Transverse colon (tissue), 4 donors: ENCODE measurements around the gene ALDH16A1. TPM values are rescaled to one million over a fixed set of nuclear protein-coding genes. Genes with fewer than 3 reads are reported as not detected.

Experiments used
- DNase-seq: peaks from one replicate; pipeline ENCODE4 v3.0.0-alpha.2; 2019
- H3K27ac ChIP-seq, 4 donors: fragments of 200-600 bp; sonication (generic); 2 replicates each; pipeline ENCODE4 v1.5.1; 2016 to 2018; ENCODE audit warnings: inconsistent platforms in 4 of 4
- H3K27me3 ChIP-seq: fragments of 200-600 bp; sonication (generic); 2 replicates; pipeline ENCODE4 v1.5.1; 2017; ENCODE audit warnings: inconsistent platforms
- H3K36me3 ChIP-seq, 4 donors: fragments of 200-600 bp; sonication (generic); 2 replicates each; pipeline ENCODE4 v1.5.1; 2017 to 2019; ENCODE audit warnings: inconsistent platforms in 4 of 4
- H3K4me1 ChIP-seq, 4 donors: fragments of 200-600 bp; sonication (generic); 2 replicates each; pipeline ENCODE4 v1.5.1; 2017 to 2020; ENCODE audit warnings: inconsistent platforms in 4 of 4
- H3K4me3 ChIP-seq, 4 donors: fragments of 200-600 bp; sonication (generic); 1 replicate in 1 of 4; 2 replicates in 3 of 4; pipeline versions ENCODE4 v1.5.1 to v1.6.1; 2017 to 2019; ENCODE audit warnings: inconsistent platforms in 4 of 4
- H3K9me3 ChIP-seq, 2 donors: fragments of 200-600 bp; sonication (generic); 2 replicates each; pipeline ENCODE4 v1.5.1; 2017 to 2019; ENCODE audit warnings: inconsistent platforms in 2 of 2
- CTCF ChIP-seq, 5 experiments: fragments of 200-600 bp in 3 of 5; fragments of 450-650 bp in 2 of 5; sonication (generic) in 3 of 5; IDR thresholded peaks; 1 replicate in 2 of 5; 2 replicates in 3 of 5; pipeline ENCODE4 v1.5.1; 2016 to 2017; ENCODE audit warnings: antibody characterized with exemption in 5 of 5, inconsistent platforms in 3 of 5, mild to moderate bottlenecking in 2 of 5, moderate library complexity in 1 of 5
- EP300 ChIP-seq: sonication (generic); formaldehyde crosslinking; IDR thresholded peaks from one replicate; pipeline ENCODE4 v1.6.1; 2017; ENCODE audit warnings: antibody characterized with exemption, low read depth
- POLR2A ChIP-seq: fragments of 450-650 bp; IDR thresholded peaks from one replicate; pipeline ENCODE4 v1.6.1; 2016; ENCODE audit warnings: antibody characterized with exemption, mild to moderate bottlenecking, moderate library complexity
- POLR2AphosphoS5 ChIP-seq, 3 donors: sonication (generic); formaldehyde crosslinking; IDR thresholded peaks; one replicate each; pipeline ENCODE4 v1.6.1; 2016; ENCODE audit warnings: antibody characterized with exemption in 3 of 3
- WGBS, 2 donors: methylation state at CpG; one replicate each; pipeline ENCODE4 v1.1.5; 2018; ENCODE audit warnings: low coverage in 1 of 2; 5-methylcytosine and 5-hydroxymethylcytosine counted together
- in situ Hi-C, 4 donors: fragments of 200-750 bp; cut with MboI; loops; one replicate each; pipeline versions ENCODE4 v1.15.0 to v1.15.1; 2017; ENCODE audit warnings: low sequenced_read_pairs in 3 of 4, low pct_ligation_motif_present in 1 of 4, low pct_unique_long_range_greater_than_20kb in 1 of 4
- intact Hi-C: fragments of 100-400 bp; cut with DNase I; formaldehyde crosslinking; loops from one replicate; pipeline ENCODE4 v1.15.1; 2023; ENCODE audit warnings: low total_unique reads
- total RNA-seq, 4 donors: library from RNA; depleted of rRNA; stranded (reverse); fragments of >200 nt; gene quantifications; one replicate each; pipeline ENCODE4 v1.1.0, GENCODE V29; 2016

Gene ALDH16A1
- total RNA-seq, 4 donors from 2014 or later, result 24.3 to 465 (median 43.1) TPM

- Histone ChIP-seq H3K36me3 (no peaks in the 10 kb centered on the region), H3K27me3 (peaks cover 100% of the 10 kb centered on the region), H3K4me1 (peaks cover 9 to 38% (median 29%) of the 10 kb centered on the region in 4 donors), H3K9me3 (no peaks in the 10 kb centered on the region), H3K4me3 (no peak within 1 kb of the TSS), H3K27ac (no peak within 1 kb of the TSS)
- TF ChIP-seq POLR2AphosphoS5 (IDR thresholded peaks at IDR 0.05) (no peak), EP300 (no peak), CTCF (IDR thresholded peaks at IDR 0.05) (no peak)
- DNase-seq, result no peak
- in situ Hi-C loops (no loop called here), intact Hi-C loops (no loop called here)
- WGBS, 2 donors, result 43 to 51% methylated on average over 7 of the region's 7 CpGs
Measured at GRCh38 chr19:49425178-49425577, 27.8 kb upstream of the ALDH16A1 start, which contains the start of gene GFY. GFY (plus strand) TSS chr19:49425388; CDS start chr19:49426431, 1,043 bp downstream.

GRCh38 chr19:49425922-49426592 is 27.0 kb upstream of the ALDH16A1 start:
- peaks cover 9 to 36% (median 27%) of the 10 kb centered on the region in 4 donors for H3K4me1 ChIP-seq
- peaks cover 100% of the 10 kb centered on the region for H3K27me3 ChIP-seq
- no peaks in the 10 kb centered on the region for H3K36me3 ChIP-seq
- H3K9me3 ChIP-seq, result no peaks in the 10 kb centered on the region
- intact Hi-C loops, result no loop called here
- in situ Hi-C loops, result no loop called here
- TF ChIP-seq EP300 (no peak), POLR2AphosphoS5 (IDR thresholded peaks at IDR 0.05) (no peak), POLR2A (no peak), CTCF (IDR thresholded peaks at IDR 0.05) (no peak)
- 6% methylated on average over 30 of the region's 30 CpGs; no CpG with 5 or more reads in 1 of the 2 donors for WGBS, 2 donors
- DNase-seq, result no peak
- no peak overlapping the region for H3K4me3 ChIP-seq
- no peak overlapping the region for H3K27ac ChIP-seq

- no peaks in the 10 kb centered on the region for H3K36me3 ChIP-seq
- H3K4me3 ChIP-seq, result no peak overlapping the region
- peaks cover 6 to 27% (median 22%) of the 10 kb centered on the region in 4 donors for H3K4me1 ChIP-seq
- in situ Hi-C loops, result no loop called here
- WGBS, 2 donors, result 54% methylated on average over 12 of the region's 12 CpGs; no CpG with 5 or more reads in 1 of the 2 donors
- H3K9me3 ChIP-seq, result no peaks in the 10 kb centered on the region
- no peak for DNase-seq
- H3K27me3 ChIP-seq, result peaks cover 100% of the 10 kb centered on the region
- TF ChIP-seq CTCF (IDR thresholded peaks at IDR 0.05), result no peak
- no peak for TF ChIP-seq EP300
- TF ChIP-seq POLR2A, result no peak
- TF ChIP-seq POLR2AphosphoS5 (IDR thresholded peaks at IDR 0.05), result no peak
- intact Hi-C loops, result no loop called here
- H3K27ac ChIP-seq, result no peak overlapping the region
Measured at GRCh38 chr19:49427339-49427738, 25.7 kb upstream of the ALDH16A1 start.

- in situ Hi-C loops, result no loop called here
- peaks cover 6 to 20% (median 16%) of the 10 kb centered on the region in 4 donors for H3K4me1 ChIP-seq
- H3K27ac ChIP-seq, result no peak overlapping the region
- TF ChIP-seq CTCF (IDR thresholded peaks at IDR 0.05) (no peak), POLR2AphosphoS5 (IDR thresholded peaks at IDR 0.05) (no peak), POLR2A (no peak), EP300 (no peak)
- intact Hi-C loops, result no loop called here
- no peak for DNase-seq
- H3K36me3 ChIP-seq, result no peaks in the 10 kb centered on the region
- H3K27me3 ChIP-seq, result peaks cover 100% of the 10 kb centered on the region
- H3K4me3 ChIP-seq, result peak overlapping the region in 1 of 4 donors; percentile 12
- H3K9me3 ChIP-seq, result no peaks in the 10 kb centered on the region
- 3% methylated on average over 44 of the region's 45 CpGs; no CpG with 5 or more reads in 1 of the 2 donors for WGBS, 2 donors
Measured at GRCh38 chr19:49427855-49428546, 25.0 kb upstream of the ALDH16A1 start.
